NCI-H1048 (cell line): ENCODE data around the gene PIEZO1.

Experiments
- DNase-seq: peaks from one replicate; lab custom pipeline; 2025; lab: John Stamatoyannopoulos, UW

The PIEZO1 gene

DNA sequence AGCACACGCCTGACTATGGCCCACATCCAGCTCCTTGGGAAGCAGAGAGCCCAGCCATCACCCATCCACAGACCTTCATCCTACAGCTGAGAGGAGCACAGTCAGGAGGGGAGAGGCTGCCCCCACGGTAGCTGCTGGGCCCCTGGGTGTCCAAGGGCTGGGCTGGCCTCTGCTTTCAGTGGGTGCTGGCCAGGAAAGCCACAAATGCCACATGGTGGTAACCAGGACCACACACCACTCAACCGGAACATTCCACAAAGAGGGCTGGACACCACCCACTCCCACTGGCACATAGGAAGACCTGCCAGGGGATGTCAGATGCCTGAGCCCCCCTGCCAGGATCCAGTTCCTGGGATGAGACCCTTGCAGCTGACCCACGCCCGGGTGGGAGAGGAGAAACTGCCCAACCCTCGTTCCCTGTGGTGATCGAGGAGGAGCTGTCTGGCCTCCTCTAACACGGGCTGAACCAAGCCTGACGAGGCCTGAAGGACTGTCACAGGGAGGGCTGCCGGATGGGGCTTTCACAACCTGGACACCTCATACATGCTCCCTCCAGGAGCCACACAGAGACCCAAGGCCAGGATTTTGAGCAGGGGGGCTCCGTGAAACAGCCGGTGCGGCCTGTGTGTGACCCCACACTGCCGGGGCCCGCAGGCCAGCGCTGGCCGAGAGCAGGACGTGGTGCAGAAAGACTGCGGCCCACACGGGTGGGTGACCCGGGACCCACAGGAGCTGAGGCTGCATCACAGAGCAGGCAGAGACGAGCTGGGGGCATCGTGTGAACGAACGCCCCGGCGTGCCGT is 30.7 kb downstream of the PIEZO1 start:
- DNase-seq: no peak

DNA sequence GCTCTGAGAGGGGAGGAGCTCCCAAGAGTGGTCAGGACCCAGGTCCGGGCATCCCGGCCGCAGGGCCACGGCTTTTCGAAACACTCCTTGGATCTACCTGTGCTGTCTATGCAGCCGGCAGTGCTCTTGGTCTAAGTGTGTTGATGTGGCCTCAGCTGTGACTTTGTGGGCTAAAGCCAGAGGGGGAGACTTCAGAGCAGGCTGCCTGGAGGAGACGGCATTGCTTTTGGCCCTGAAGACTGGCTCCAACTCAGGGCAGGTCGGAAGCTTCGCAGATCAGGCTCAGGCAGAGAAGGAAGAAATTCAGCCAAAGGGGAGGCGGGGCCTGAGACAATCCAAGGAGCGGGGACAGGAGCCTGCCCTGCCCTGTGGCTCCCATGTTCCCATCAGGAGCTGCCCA is 31.4 kb downstream of the PIEZO1 start:
- DNase-seq: no peak

GRCh38 chr16:88753191-88753590 is 31.8 kb downstream of the PIEZO1 start:
- no peak for DNase-seq

- no peak for DNase-seq
Measured at GRCh38 chr16:88752386-88753002, 32.5 kb downstream of the PIEZO1 start.

DNA sequence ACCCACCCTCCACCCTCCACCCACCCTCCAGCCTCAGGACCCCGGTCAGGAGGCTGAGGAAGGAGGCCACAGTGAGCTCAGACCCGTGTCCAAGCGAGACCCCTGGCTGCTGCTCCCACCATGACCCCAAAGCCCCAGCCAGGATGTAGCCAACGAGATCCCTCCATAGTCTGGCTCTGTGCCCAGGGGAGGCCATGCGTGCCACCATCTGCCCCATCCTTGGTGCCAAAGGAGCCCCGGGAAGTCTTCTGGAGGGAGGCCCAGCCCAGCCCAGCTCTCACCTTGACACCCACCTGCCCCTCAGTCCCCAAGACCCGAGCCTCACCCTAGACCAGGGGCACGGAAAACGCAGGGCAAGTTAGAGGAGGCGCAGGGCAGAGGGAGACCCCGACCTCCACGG is 34.2 kb downstream of the PIEZO1 start:
- DNase-seq: no peak

GRCh38 chr16:88749358-88749757 is 35.7 kb downstream of the PIEZO1 start:
- no peak for DNase-seq

DNA sequence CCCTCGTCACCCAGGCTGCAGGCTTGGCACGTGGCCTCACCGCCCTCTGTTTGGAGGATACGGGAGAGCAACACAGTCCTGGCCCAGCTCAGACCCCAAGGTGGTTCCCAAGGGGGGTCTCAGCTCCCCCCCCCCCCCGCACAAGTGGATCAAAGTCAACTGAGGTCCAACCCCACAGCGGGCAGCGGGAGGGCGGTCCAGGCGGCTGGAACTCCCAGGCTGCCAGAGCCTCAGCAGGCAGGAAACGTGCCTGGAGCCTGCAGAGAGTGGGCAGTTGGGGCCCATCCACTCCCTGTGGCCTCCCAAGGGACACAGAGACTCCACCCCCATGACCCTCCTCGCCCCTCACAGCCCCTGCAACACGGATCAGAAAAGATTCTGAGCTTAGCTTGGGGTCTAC is 36.7 kb downstream of the PIEZO1 start:
- no peak for DNase-seq

- no peak for DNase-seq
Measured at GRCh38 chr16:88747588-88748301, 37.3 kb downstream of the PIEZO1 start.

- DNase-seq: no peak
Measured at GRCh38 chr16:88746506-88746905, 38.5 kb downstream of the PIEZO1 start.

DNA sequence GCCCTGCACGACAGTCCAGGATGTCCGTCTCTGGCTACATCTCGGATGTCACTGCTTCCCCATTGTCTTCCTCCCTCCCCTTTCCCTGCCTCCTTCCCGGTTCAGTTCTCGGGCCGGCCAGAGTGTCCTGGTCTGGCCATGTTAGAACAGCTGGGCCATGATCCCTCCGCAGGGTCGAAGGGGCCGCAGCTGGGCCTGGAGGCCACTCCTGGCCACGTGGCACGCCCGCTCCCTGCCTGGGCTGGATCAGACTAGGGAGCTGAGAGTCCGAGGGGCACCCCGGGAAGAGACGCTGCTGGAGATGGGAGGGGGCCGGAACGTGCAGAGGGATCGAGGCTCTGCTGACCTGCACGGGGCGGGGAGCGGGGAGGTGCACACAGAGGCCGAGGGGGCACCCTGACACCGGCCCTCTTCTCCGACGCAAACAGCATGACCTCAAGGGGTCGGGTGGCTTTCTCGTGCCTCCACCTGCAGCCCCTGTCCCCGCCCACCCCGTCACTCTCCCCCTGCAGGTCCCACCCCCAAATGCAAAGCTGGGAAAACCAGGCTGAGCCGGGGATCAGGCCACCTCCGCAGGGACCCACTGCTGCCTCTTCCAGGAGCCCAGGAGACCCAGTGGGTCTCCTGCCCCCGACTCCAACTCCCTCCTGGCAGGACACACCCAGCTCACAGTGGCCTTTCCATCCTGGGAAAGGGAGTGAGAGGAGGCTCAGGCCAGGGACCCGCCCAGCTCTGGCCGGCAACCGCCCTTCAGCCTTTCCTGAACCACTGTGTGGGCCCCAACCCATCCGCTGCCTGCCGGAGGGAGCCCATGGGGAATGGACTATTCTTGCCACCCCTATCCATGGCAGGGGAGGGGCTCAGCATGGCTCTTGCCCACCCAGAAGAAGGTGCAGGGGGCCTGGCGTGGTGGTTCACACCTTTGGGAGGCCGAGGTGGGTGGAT is 40.2 kb downstream of the PIEZO1 start:
- no peak for DNase-seq

- DNase-seq: no peak
Measured at GRCh38 chr16:88743693-88744576, 41.1 kb downstream of the PIEZO1 start.

DNA sequence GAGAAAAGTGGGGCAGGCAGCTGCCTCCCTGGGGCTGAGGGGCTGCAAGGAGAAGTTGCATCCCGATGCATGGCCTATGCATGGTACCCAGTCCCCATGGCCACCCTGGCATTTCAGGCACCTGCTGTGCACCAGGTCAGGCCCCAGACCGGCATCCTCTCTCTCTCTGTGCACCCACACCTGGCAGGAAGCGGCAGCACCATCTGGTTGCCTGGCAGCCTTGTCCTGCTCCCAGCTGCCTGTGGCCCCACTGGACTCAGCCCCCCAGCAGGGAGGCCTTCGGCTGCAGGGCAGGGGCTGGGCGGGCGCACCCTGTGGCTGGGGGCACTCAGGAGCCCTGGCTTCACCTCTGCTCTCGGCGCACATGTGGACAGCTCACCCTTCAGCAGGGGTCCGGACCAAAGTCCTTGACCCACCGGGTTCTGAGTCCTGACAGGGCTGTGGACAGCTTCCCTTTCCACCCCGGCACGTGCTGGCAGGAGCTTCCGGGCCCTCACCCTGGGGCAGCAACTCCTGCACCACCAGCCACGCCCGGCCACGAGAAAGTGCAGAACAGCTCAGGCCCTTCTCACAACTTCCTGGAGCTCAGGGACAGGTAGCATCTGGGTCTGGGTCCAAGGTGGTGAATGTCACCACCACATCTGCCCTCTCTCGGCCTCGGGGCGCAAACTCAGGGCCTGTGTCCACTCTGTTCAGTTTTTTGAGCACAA is 42.0 kb downstream of the PIEZO1 start:
- DNase-seq: no peak

GRCh38 chr16:88741368-88741767 is 43.7 kb downstream of the PIEZO1 start:
- no peak for DNase-seq

GRCh38 chr16:88740727-88741055 is 44.3 kb downstream of the PIEZO1 start:
- no peak for DNase-seq

GRCh38 chr16:88739977-88740726 is 44.9 kb downstream of the PIEZO1 start:
- DNase-seq: no peak

DNA sequence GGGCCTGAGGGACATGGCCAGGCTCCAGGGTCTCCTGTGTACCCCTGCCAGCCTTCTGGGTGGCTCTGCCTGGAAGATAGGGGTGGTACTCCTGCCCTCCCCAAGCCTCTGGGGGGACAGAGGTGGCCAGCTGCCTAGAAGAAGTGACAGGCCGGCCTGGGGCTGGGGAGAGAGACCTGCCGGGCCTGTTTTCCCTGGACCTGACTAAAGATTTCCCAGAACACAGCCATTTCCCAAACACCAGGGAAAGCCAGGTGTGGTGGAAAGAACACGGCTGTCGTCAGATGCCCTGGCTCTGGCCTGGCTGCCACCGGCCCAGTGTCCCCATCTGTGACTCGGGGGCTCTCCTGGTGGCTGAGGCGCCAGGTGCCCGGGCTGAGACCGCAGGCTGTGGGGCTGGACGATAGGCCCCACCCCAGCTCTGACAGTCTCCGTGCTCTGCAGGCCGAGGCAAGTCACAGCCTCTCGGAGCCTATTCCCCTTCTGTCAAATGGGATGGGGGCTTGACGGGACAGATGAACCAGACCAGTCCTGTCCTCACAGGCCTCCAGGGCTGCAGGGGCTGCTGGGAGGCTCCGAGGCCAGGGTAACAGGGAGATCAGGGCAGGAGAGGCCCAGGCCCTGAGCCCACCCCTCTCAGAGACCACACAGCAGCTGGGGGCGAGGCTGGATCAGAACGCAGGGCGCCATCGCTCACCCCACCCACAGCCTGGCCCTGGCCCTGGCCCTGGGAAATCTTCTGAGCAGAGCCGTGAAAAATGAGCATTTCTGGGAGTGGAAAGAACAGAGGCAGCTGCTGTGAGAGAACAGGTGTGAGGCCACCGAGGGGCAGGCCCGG is 45.7 kb downstream of the PIEZO1 start:
- no peak for DNase-seq

- no peak for DNase-seq
Measured at GRCh38 chr16:88738151-88739084, 46.6 kb downstream of the PIEZO1 start.
